ENCODE data around the gene TANGO6. TPM values are rescaled to one million over a fixed set of nuclear protein-coding genes. Genes with fewer than 3 reads are reported as not detected.
"Not testable (repeated sequence)": the region's sequence is repeated elsewhere in the genome, so short reads cannot be mapped to it uniquely, and the experiment has no call there.

The TANGO6 gene
- total and polyA plus RNA-seq, 10 of the 15 experiments (the other 5 are each of a cell fraction or from before 2014, with no cell fraction given), result 1.1 to 20.6 (median 11.0) TPM

GRCh38 chr16:69057400-69058378 is 214.4 kb downstream of the TANGO6 start (continued):
- TF ChIP-seq, protein P1, sequence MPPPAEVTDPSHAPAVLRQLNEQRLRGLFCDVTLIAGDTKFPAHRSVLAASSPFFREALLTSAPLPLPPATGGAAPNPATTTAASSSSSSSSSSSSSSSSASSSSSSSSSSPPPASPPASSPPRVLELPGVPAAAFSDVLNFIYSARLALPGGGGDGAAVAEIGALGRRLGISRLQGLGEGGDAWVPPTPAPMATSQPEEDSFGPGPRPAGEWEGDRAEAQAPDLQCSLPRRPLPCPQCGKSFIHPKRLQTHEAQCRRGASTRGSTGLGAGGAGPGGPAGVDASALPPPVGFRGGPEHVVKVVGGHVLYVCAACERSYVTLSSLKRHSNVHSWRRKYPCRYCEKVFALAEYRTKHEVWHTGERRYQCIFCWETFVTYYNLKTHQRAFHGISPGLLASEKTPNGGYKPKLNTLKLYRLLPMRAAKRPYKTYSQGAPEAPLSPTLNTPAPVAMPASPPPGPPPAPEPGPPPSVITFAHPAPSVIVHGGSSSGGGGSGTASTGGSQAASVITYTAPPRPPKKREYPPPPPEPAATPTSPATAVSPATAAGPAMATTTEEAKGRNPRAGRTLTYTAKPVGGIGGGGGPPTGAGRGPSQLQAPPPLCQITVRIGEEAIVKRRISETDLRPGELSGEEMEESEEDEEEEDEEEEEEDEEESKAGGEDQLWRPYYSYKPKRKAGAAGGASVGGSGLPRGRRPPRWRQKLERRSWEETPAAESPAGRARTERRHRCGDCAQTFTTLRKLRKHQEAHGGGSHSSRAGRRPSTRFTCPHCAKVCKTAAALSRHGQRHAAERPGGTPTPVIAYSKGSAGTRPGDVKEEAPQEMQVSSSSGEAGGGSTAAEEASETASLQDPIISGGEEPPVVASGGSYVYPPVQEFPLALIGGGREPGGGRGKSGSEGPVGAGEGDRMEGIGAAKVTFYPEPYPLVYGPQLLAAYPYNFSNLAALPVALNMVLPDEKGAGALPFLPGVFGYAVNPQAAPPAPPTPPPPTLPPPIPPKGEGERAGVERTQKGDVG (CRISPR knock-in tag; IDR thresholded peaks at IDR 0.05), result no peak
- TF ChIP-seq YY1 (IDR thresholded peaks at IDR 0.05; ENCODE audit: low read depth, low read length) (peak; percentile 11; the same call in 1 of the 2 replicates), PKNOX1 (IDR thresholded peaks at IDR 0.05) (peak; percentile 61; the same call in 1 of the 2 replicates), CREB1 (IDR thresholded peaks at IDR 0.05; ENCODE audit: low read depth) (no peak), ZNF207 (IDR thresholded peaks at IDR 0.05; ENCODE audit: borderline replicate concordance) (no peak), NRF1 (conservative IDR thresholded peaks at IDR 0.05; ENCODE audit: low read depth, low read length) (no peak), MTA3 (IDR thresholded peaks at IDR 0.05; ENCODE audit: borderline replicate concordance, low read length) (no peak), CHD2 (IDR thresholded peaks at IDR 0.05; ENCODE audit: borderline replicate concordance, low read depth, low read length) (no peak), RELA (IDR thresholded peaks at IDR 0.05; ENCODE audit: borderline replicate concordance, partially characterized antibody) (peak; percentile 12), SREBF2 (IDR thresholded peaks at IDR 0.05; ENCODE audit: low read length) (no peak)
- TF ChIP-seq, protein P2, sequence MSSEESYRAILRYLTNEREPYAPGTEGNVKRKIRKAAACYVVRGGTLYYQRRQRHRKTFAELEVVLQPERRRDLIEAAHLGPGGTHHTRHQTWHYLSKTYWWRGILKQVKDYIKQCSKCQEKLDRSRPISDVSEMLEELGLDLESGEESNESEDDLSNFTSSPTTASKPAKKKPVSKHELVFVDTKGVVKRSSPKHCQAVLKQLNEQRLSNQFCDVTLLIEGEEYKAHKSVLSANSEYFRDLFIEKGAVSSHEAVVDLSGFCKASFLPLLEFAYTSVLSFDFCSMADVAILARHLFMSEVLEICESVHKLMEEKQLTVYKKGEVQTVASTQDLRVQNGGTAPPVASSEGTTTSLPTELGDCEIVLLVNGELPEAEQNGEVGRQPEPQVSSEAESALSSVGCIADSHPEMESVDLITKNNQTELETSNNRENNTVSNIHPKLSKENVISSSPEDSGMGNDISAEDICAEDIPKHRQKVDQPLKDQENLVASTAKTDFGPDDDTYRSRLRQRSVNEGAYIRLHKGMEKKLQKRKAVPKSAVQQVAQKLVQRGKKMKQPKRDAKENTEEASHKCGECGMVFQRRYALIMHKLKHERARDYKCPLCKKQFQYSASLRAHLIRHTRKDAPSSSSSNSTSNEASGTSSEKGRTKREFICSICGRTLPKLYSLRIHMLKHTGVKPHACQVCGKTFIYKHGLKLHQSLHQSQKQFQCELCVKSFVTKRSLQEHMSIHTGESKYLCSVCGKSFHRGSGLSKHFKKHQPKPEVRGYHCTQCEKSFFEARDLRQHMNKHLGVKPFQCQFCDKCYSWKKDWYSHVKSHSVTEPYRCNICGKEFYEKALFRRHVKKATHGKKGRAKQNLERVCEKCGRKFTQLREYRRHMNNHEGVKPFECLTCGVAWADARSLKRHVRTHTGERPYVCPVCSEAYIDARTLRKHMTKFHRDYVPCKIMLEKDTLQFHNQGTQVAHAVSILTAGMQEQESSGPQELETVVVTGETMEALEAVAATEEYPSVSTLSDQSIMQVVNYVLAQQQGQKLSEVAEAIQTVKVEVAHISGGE (CRISPR knock-in tag; IDR thresholded peaks at IDR 0.05), result no peak

- H3K4me2 ChIP-seq (ENCODE audit: control insufficient read depth, insufficient read depth); FAIRE-seq; DNase-seq (ENCODE audit: low read depth, low spot score); H2AFZ ChIP-seq (ENCODE audit: control insufficient read depth, low read depth, low read length); BruUV-seq (replicated peaks); SMC1A ChIA-PET (ENCODE audit: uncharacterized antibody, unreplicated experiment); RAD21 ChIA-PET (ENCODE audit: unreplicated experiment); H3K9ac ChIP-seq (ENCODE audit: control insufficient read depth, insufficient read depth, low read length); H3K4me1 ChIP-seq (ENCODE audit: control insufficient read depth, insufficient read depth, low read length); H3K79me2 ChIP-seq (ENCODE audit: control insufficient read depth, insufficient read depth, low read length); ATAC-seq; H3K27me3 ChIP-seq (replicated peaks in 1 of 2; ENCODE audit: control insufficient read depth in 2 of 2, insufficient read depth in 2 of 2, low read length in 1 of 2); H3K9me3 ChIP-seq (replicated peaks; ENCODE audit: control insufficient read depth, insufficient read depth, low read length); H3K36me3 ChIP-seq (ENCODE audit: control insufficient read depth in 2 of 2, insufficient read depth in 2 of 2, low read length in 1 of 2); H3K27ac ChIP-seq (ENCODE audit: control insufficient read depth, insufficient read depth); intact Hi-C loops (cut with micrococcal nuclease; ENCODE audit: unreplicated experiment); H3K4me3 ChIP-seq; H4K20me1 ChIP-seq (ENCODE audit: control insufficient read depth, insufficient read depth); in situ Hi-C loops (cut with MboI); CTCF ChIA-PET: not testable (repeated sequence)
- 100% methylated on average over 6 of the region's 8 CpGs for WGBS (ENCODE audit: insufficient coverage, insufficient replicate concordance, low lambda C conversion rate, missing lambda C conversion rate)
- POLR2A ChIA-PET, result interaction anchor here (0.6 kb wide), 1 partner anchor 641 kb away, joined by 3 read pairs; no protein-coding TSS in a partner anchor
These were observed 220.2 kb downstream of the TANGO6 start for GRCh38 chr16:69063491-69063890.
